Kidney epithelial cell (primary cell): ENCODE measurements around the gene RIN3. TPM values are rescaled to one million over a fixed set of nuclear protein-coding genes. Genes with fewer than 3 reads are reported as not detected.

Source experiments
- DNase-seq: peaks from one replicate; pipeline ENCODE4 v3.0.0-alpha.2; 2010; ENCODE audit warnings: low read depth
- H3K27me3 ChIP-seq: 2 replicates; pipeline ENCODE4 v1.6.0; 2011; ENCODE audit warnings: low read length; ENCODE audit not compliant: control insufficient read depth, insufficient read depth
- H3K36me3 ChIP-seq: 2 replicates; pipeline ENCODE4 v1.5.1; 2011; ENCODE audit warnings: low read length; ENCODE audit not compliant: control insufficient read depth, insufficient read depth
- H3K4me3 ChIP-seq: 2 replicates; pipeline ENCODE4 v1.5.1; 2011; ENCODE audit warnings: low read depth, mild to moderate bottlenecking, control low read depth, low read length
- total RNA-seq: library from RNA; depleted of rRNA; stranded (reverse); fragments of >200 nt; gene quantifications from 2 replicates; pipeline ENCODE4 v1.2.3, GENCODE V29; 2015
- TF ChIP-seq, protein P1 (sequence below): IDR thresholded peaks from 2 replicates; pipeline ENCODE4 v1.5.1; 2011; ENCODE audit warnings: mild to moderate bottlenecking, moderate library complexity, low read length, control low read depth, inconsistent platforms; ENCODE audit not compliant: insufficient read depth, poor library complexity, severe bottlenecking

RIN3 gene
- total RNA-seq, 1 donor from 2014 or later, result 6.0 TPM

DNA sequence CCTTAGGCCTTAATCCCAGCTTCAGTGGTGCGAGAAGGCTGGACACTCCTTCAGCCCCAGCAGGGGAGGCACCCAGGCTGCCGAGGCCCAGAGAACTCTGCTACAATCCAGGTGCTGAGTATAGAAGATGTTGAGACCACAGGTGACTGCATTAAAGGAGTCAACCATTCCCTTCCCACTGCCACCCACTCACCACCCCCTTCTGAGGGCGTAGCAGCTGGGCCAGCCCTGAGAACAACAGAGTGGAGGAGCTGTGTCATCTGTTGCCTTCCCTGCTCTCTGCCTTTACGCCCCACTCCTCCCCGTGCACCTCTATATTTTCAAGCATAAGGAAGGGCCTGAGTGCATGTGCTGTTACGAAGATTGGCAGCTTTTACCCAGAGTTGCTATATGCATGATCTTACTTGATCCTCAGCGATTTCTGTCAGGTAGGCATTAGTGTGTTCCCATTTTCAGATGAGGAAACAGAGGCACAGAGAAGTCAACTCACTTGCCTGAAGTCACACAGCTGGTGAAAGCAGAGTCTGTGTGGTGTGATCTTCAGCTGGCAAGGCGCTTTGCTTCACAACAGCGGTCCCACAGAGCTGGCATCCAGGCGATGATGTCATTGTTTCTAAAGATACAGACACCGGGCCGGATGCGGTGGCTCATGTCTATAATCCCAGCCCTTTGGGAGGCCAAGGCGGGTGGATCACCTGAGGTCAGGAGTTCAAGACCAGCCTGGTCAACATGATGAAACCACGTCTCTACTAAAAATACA is 46.7 kb downstream of the RIN3 start:
- H3K36me3 ChIP-seq, result peaks cover 1% of the 10 kb centered on the region
- no peak overlapping the region for H3K4me3 ChIP-seq
- DNase-seq, result no peak
- TF ChIP-seq, protein P1, sequence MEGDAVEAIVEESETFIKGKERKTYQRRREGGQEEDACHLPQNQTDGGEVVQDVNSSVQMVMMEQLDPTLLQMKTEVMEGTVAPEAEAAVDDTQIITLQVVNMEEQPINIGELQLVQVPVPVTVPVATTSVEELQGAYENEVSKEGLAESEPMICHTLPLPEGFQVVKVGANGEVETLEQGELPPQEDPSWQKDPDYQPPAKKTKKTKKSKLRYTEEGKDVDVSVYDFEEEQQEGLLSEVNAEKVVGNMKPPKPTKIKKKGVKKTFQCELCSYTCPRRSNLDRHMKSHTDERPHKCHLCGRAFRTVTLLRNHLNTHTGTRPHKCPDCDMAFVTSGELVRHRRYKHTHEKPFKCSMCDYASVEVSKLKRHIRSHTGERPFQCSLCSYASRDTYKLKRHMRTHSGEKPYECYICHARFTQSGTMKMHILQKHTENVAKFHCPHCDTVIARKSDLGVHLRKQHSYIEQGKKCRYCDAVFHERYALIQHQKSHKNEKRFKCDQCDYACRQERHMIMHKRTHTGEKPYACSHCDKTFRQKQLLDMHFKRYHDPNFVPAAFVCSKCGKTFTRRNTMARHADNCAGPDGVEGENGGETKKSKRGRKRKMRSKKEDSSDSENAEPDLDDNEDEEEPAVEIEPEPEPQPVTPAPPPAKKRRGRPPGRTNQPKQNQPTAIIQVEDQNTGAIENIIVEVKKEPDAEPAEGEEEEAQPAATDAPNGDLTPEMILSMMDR, result no peak
- no peaks in the 10 kb centered on the region for H3K27me3 ChIP-seq

DNA sequence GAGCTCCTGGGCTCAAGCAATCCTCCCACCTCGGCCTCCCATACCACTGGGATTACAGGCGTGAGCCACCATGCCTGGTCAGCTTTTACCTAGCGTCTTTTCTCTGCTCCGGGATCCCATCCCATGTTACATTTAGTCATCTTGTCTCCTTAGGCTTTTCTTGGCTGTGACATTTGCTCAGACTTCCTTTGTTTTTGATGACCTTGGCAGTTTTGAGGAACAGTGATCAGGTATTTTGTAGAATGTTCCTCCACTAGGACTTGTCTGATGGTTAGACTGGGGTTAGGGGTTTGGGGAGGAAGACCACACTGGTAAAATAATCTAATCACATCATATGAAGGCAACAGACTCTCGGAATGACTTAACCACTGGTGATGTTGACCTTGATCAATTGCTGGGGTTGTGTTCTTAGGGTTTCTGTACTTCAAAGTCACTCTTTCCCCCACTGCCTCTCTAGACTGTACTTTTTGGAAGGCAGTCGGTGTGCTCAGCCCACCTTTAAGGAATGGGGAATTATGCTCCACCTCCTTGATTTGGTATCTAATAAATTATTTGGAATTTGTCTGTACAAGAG is 48.4 kb downstream of the RIN3 start:
- Histone ChIP-seq H3K27me3 (no peaks in the 10 kb centered on the region), H3K4me3 (no peak overlapping the region), H3K36me3 (peaks cover under 1% of the 10 kb centered on the region)
- TF ChIP-seq, protein P1, result no peak
- DNase-seq, result no peak

DNA sequence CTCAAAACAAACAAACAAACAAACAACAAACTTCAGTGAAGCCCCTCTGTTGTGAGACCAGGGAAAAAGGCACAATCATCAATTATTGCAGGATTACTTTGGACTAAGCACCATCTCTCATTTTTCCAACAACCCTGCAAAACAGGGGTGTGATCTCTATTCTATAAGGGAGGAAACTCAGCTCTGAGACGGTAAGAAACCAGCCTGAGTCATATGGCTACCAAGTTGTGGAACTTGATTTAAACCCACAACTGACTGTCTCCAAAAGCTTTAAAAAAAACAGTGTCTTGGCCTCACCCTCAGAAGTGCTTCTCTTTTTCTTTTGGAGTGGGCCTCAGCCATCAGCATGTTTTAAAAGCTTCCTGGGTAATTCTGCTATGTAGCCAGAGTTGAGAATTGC is 49.8 kb downstream of the RIN3 start:
- DNase-seq, result no peak
- no peak overlapping the region for H3K4me3 ChIP-seq
- no peaks in the 10 kb centered on the region for H3K27me3 ChIP-seq
- H3K36me3 ChIP-seq, result no peaks in the 10 kb centered on the region
- TF ChIP-seq, protein P1, result no peak

DNA sequence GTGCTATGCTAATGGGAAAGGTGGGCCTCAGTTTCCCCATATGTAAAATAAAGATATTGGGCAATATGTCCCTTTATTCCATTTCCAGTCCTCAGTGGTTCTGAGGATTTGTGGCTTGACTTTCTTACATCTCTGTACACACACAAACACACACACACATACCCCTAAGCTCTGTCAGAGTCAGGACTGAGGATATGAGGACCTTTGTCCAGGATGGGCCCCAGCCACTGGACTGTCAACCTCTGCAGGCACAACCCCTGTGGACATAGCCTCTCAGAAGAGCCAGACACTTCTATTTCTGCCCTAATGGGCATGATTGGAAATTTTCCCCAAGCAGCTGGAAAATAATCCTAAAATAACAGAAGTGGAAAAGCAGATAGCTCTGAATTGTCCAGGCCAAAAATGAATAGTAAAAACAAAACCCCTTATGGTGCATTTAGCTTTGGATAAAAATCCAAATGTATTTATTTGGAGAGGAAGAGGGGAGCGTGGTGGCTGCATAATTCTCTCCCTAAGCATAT is 50.2 kb downstream of the RIN3 start:
- no peak for DNase-seq
- Histone ChIP-seq H3K4me3 (no peak overlapping the region), H3K36me3 (no peaks in the 10 kb centered on the region), H3K27me3 (no peaks in the 10 kb centered on the region)
- TF ChIP-seq, protein P1, result no peak

DNA sequence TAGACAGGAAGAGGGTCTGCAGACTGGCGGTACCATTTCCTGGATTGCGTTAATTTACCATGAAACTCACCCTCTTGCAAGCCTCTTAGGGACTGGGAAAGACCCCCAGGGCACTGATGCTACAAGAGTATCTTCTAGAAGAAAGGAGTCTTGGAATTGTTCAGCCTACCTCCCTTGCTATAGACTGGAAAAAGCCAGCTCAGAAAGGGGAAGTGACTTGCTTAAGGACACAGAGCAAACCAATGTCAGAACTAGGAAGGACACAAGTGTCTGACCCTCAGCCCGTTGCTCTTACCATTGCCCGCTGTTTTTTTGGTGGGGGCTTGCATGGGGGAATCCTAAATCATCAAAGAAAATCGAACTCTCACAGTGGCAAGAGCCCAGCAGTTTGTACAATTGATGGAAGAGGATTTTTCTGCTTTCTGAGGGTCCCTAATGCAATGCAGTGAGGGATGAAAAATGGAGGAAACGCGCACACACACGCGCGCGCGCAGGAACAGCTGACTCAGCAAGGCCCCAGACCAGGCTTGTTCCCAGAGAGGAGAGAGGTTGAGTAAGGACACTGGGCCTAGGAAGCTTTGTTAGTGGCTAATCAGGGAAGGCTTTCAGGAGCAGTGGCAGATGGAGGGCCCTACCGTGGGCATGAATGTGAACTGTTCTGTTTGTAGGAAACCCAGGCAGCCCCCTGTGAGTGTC is 50.9 kb downstream of the RIN3 start:
- DNase-seq, result no peak
- no peak overlapping the region for H3K4me3 ChIP-seq
- TF ChIP-seq, protein P1, result no peak

More for the DNA sequence above, 50.9 kb downstream of the RIN3 start:
- no peaks in the 10 kb centered on the region for H3K36me3 ChIP-seq
- H3K27me3 ChIP-seq, result no peaks in the 10 kb centered on the region
